Fibroblast of villous mesenchyme (primary cell): ENCODE results near the gene SCN5A. TPM values are rescaled to one million over a fixed set of nuclear protein-coding genes. Genes with fewer than 3 reads are reported as not detected.

ENCODE experiments used
- DNase-seq: peaks from one replicate; pipeline ENCODE4 v3.0.0-alpha.2; 2010; ENCODE audit warnings: low read depth
- H3K4me3 ChIP-seq: 2 replicates; pipeline ENCODE4 v1.5.1; 2011; ENCODE audit warnings: low read depth, mild to moderate bottlenecking, low read length
- CTCF ChIP-seq: IDR thresholded peaks from 2 replicates; pipeline ENCODE4 v1.5.1; 2012; ENCODE audit warnings: low read depth, mild to moderate bottlenecking, low read length; ENCODE audit not compliant: insufficient read depth
- total RNA-seq: library from RNA; depleted of rRNA; stranded (reverse); fragments of >200 nt; gene quantifications from 2 replicates; pipeline ENCODE4 v1.2.3, GENCODE V29; 2012

SCN5A gene
- total RNA-seq, 1 donor, result 0.43 TPM

- DNase-seq, result no peak
- no peak overlapping the region for H3K4me3 ChIP-seq
- no peak for TF ChIP-seq CTCF
Measured at GRCh38 chr3:38552364-38552763, 97.1 kb downstream of the SCN5A start.

GRCh38 chr3:38551026-38551832 is 98.3 kb downstream of the SCN5A start:
- no peak for DNase-seq
- no peak overlapping the region for H3K4me3 ChIP-seq
- TF ChIP-seq CTCF, result no peak

GRCh38 chr3:38549957-38550840 is 99.3 kb downstream of the SCN5A start:
- DNase-seq, result no peak
- TF ChIP-seq CTCF, result no peak
- H3K4me3 ChIP-seq, result no peak overlapping the region

GRCh38 chr3:38549486-38549885 is 100.0 kb downstream of the SCN5A start:
- TF ChIP-seq CTCF, result no peak
- H3K4me3 ChIP-seq, result no peak overlapping the region
- DNase-seq, result no peak

GRCh38 chr3:38549082-38549481 is 100.4 kb downstream of the SCN5A start:
- DNase-seq, result no peak
- H3K4me3 ChIP-seq, result no peak overlapping the region
- TF ChIP-seq CTCF, result no peak

GRCh38 chr3:38548154-38548931 is 101.1 kb downstream of the SCN5A start:
- no peak for TF ChIP-seq CTCF
- no peak for DNase-seq
- H3K4me3 ChIP-seq, result no peak overlapping the region
